ENCODE measurements around the gene MEGF6. TPM values are rescaled to one million over a fixed set of nuclear protein-coding genes. Genes with fewer than 3 reads are reported as not detected.

The MEGF6 gene
- total and polyA plus RNA-seq, 2 donors (not counting 3 experiments of a cell fraction or from before 2014, with no cell fraction given), result 22.5 to 63.7 TPM

- FAIRE-seq (no peak), DNase-seq (ENCODE audit: low read depth, low spot score) (no peak)
- H3K4me3 ChIP-seq (replicated peaks in 1 of 3; ENCODE audit: insufficient read depth in 1 of 3, low read depth in 1 of 3, low read length in 3 of 3), result no peak overlapping the region
- H3K27me3 ChIP-seq (ENCODE audit: control insufficient read depth in 2 of 2, insufficient read depth in 2 of 2, low read length in 2 of 2), result no peaks in the 10 kb centered on the region
- H4K20me1 ChIP-seq (replicated peaks; ENCODE audit: control insufficient read depth, extremely low read depth, insufficient read depth, low read length), result no peaks in the 10 kb centered on the region
- ChIA-PET POLR2A (no interaction called here), CTCF (interaction anchor here (2.3 kb wide), 1 partner anchor 14 kb away, joined by 8 read pairs; no protein-coding TSS in a partner anchor)
- TF ChIP-seq POLR2A (IDR thresholded peaks at IDR 0.05; ENCODE audit: low read depth, low read length), result no peak
- TF ChIP-seq MYC (IDR thresholded peaks at IDR 0.05; ENCODE audit: low read depth, low read length), result no peak
- TF ChIP-seq JUN (IDR thresholded peaks at IDR 0.05; ENCODE audit: borderline replicate concordance, insufficient read depth, insufficient read length, low read depth), result no peak
- no peak for TF ChIP-seq CTCF (IDR thresholded peaks at IDR 0.05; ENCODE audit: extremely low read depth in 1 of 2, insufficient read depth in 1 of 2, low read depth in 1 of 2, low read length in 2 of 2)
- TF ChIP-seq EZH2 (IDR thresholded peaks at IDR 0.05; ENCODE audit: borderline replicate concordance, low read depth, low read length, severe bottlenecking), result no peak
- no peak for TF ChIP-seq GATA2 (IDR thresholded peaks at IDR 0.05; ENCODE audit: insufficient read depth, insufficient read length, low read depth, low read length)
- no peak for TF ChIP-seq MAX (IDR thresholded peaks at IDR 0.05; ENCODE audit: insufficient read depth, insufficient read length)
- no peak for TF ChIP-seq POLR2AphosphoS5 (IDR thresholded peaks at IDR 0.05; ENCODE audit: insufficient read depth, low read depth, low read length)
- TF ChIP-seq FOS (IDR thresholded peaks at IDR 0.05; ENCODE audit: borderline replicate concordance, insufficient read depth, low read length), result no peak
- H3K79me2 ChIP-seq (ENCODE audit: control insufficient read depth, insufficient read depth, low read length), result no peaks in the 10 kb centered on the region
- H3K9me3 ChIP-seq (replicated peaks; ENCODE audit: control insufficient read depth, insufficient read depth, low read length), result no peaks in the 10 kb centered on the region
- dilution Hi-C loops (cut with MboI; ENCODE audit: extremely low pct_ligation_motif_present, low sequenced_read_pairs), result no loop called here
- no peak overlapping the region for H3K9ac ChIP-seq (replicated peaks; ENCODE audit: extremely low read depth, insufficient read depth, low read length)
- BruUV-seq (replicated peaks), result no TSS peak
- no peak overlapping the region for H3K27ac ChIP-seq (ENCODE audit: insufficient read depth, low read depth, low read length)
- H3K4me2 ChIP-seq (ENCODE audit: insufficient read depth, low read length), result no peak overlapping the region
- H2AFZ ChIP-seq (ENCODE audit: low read depth, low read length), result no peak overlapping the region
- intact Hi-C loops (cut with micrococcal nuclease), result no loop called here
- peaks cover 4% of the 10 kb centered on the region for H3K4me1 ChIP-seq (ENCODE audit: control insufficient read depth, extremely low read depth, insufficient read depth, low read length)
- no peaks in the 10 kb centered on the region for H3K36me3 ChIP-seq (ENCODE audit: control insufficient read depth in 2 of 2, extremely low read depth in 1 of 2, insufficient read depth in 2 of 2, low read length in 2 of 2)
- H3K9me1 ChIP-seq (replicated peaks; ENCODE audit: control insufficient read depth, extremely low read depth, insufficient read depth, low read length), result no peaks in the 10 kb centered on the region
Observed at GRCh38 chr1:3467096-3468036, 143.9 kb downstream of the MEGF6 start.

Measured in endothelial cell of umbilical vein (primary cell).